GM12865 (cell line): ENCODE data around the gene CHRNA4.

Experiments
- DNase-seq: peaks from one replicate; pipeline ENCODE4 v3.0.0; 2010; ENCODE audit warnings: low read depth
- H3K4me3 ChIP-seq: 2 replicates; pipeline ENCODE4 v1.5.1; 2011; ENCODE audit warnings: mild to moderate bottlenecking, low read depth, low read length, control low read depth
- TF ChIP-seq, protein P1 (sequence below): IDR thresholded peaks from 2 replicates; pipeline ENCODE4 v1.5.1; 2011; ENCODE audit warnings: low read length, control low read depth, low read depth, inconsistent platforms; ENCODE audit not compliant: insufficient read depth; ENCODE audit errors: missing control alignments

Gene CHRNA4

DNA sequence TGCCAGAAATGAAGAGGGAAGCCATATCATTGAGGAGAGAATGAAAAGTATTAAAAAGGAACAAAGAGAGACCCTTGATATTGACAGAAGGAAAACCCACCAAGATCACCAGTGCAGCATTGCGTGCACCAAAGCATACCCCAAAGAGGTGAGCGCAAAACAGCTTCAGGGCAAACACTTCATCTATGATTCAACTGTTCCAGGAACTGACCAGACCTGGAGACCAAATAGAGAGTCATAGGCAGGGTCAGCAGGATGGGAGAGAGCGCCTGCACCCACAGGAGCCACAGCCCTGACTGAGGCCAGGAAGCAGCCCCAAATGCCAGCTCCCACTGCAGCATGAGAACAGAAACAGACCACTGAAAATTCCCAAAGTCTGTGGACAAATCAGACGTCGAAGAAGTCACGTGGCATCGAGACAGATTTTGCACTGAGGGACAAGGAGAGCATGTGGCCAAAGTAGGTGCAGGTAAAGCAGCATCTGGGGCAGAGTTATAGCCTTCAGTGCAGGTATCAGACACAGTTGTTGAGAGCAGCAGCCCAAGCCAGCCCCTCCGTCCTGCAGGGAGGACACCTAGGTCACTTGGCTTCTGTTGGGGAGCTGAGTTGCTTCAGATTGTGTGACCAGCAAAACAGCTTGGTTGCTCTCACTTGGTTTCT, 29.3 kb downstream of the CHRNA4 start:
- no peak for DNase-seq
- TF ChIP-seq, protein P1, sequence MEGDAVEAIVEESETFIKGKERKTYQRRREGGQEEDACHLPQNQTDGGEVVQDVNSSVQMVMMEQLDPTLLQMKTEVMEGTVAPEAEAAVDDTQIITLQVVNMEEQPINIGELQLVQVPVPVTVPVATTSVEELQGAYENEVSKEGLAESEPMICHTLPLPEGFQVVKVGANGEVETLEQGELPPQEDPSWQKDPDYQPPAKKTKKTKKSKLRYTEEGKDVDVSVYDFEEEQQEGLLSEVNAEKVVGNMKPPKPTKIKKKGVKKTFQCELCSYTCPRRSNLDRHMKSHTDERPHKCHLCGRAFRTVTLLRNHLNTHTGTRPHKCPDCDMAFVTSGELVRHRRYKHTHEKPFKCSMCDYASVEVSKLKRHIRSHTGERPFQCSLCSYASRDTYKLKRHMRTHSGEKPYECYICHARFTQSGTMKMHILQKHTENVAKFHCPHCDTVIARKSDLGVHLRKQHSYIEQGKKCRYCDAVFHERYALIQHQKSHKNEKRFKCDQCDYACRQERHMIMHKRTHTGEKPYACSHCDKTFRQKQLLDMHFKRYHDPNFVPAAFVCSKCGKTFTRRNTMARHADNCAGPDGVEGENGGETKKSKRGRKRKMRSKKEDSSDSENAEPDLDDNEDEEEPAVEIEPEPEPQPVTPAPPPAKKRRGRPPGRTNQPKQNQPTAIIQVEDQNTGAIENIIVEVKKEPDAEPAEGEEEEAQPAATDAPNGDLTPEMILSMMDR, result no peak
- H3K4me3 ChIP-seq, result no peak overlapping the region

DNA sequence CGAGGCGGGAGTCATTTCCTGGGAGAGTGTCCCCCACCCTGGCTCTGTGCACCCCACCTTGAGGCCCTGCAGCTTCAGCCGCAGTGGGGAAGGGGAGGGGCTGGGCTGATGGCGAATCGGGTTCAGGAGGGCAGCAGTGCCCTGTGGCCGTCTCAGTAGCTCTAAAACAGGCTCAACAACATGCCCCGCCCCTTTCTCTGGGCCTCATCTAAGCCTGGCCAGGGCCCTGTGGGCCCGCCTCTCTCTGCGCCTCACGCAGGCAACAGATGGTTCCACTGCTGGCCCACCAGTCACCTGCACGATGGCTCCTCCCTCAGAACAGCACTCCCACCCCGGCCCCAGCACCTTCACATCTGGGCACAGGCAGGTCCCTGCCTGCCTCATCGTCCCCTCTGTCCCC, 30.2 kb downstream of the CHRNA4 start:
- DNase-seq, result no peak
- TF ChIP-seq, protein P1, result no peak
- H3K4me3 ChIP-seq, result no peak overlapping the region

GRCh38 chr20:63330084-63330760, 30.9 kb downstream of the CHRNA4 start:
- TF ChIP-seq, protein P1, result no peak
- H3K4me3 ChIP-seq, result no peak overlapping the region
- DNase-seq, result no peak

- no peak overlapping the region for H3K4me3 ChIP-seq
- DNase-seq, result no peak
- TF ChIP-seq, protein P1, result no peak
Measured at GRCh38 chr20:63329331-63330083, 31.6 kb downstream of the CHRNA4 start.

DNA sequence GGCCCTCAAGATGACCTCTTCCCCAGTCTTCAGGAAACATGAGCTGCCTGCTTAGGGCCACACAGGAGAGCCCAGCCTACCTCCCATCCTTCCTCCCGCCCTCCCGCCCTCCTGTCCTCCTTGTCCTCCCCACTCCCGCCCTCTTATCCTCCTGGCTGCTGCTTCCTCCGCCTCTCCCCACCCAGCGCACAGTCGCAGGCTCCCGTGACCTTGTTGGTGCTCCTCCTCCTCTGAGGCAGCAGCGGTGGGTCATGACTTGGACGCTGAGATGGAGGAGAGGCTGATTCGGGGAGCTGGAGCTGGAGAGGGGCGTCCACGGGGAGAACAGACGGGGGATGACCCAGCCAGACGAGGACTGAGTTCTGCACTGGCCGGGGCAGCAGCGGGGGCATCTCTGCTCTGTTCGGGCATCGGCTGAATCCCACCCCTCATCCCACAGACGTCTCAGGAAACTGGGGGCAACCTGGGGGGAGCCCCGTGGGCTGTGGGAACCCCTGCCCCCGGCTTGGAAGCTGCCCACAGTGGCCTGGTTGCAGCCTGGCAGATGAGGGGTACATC, 32.4 kb downstream of the CHRNA4 start:
- no peak overlapping the region for H3K4me3 ChIP-seq
- TF ChIP-seq, protein P1, result no peak
- no peak for DNase-seq

DNA sequence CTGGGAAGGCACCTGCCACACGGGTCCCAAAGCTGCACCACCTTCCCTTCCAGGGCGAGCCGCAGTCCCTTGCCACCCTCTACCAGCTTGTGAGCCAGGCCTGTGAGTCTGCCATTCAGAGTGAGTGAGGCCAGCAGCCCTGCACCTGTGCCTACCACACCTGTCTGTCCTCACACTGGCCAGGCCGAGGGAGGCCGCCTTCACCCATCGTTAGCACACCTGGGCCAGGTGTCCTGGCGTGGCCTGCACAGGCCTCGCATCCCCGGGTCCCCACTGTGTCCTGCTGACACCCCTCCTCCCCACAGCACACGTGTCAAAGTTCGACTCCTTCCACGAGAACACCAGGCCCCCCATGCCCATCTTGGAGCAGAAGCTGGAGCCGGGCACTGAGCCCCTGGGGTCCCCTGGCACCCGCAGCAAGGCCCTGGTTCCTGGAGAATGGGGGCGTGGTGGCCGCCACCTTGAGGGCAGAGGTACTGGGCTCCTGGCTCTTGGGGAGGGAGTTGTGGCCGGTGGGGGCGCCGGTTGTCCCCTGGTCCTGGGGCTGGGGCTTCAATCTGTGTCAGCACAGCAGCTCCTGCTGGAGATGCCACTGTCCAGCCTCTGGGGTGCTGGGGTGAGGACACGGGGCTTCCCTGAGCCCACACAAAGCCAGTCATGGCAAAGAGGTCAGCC, 33.0 kb downstream of the CHRNA4 start:
- DNase-seq, result no peak
- TF ChIP-seq, protein P1, result no peak
- H3K4me3 ChIP-seq, result no peak overlapping the region
